Measurements from ENCODE around the gene HOXD9.
A peak's percentile ranks its signal among the peaks of the same experiment; 100 is the strongest.

The HOXD9 gene

GRCh38 chr2:176129813-176130146, 7.3 kb downstream of the HOXD9 start:
- ATAC-seq = peak; percentile 5; the same call in 2 of the 3 replicates
- no peak for TF ChIP-seq GLIS3 (CRISPR knock-in tag; IDR thresholded peaks at IDR 0.05)
- TF ChIP-seq ZNF8 (CRISPR knock-in tag; IDR thresholded peaks at IDR 0.05) = no peak
- TF ChIP-seq CSRNP3 (CRISPR knock-in tag; IDR thresholded peaks at IDR 0.05) = no peak
- no peak for TF ChIP-seq OSR1 (CRISPR knock-in tag; IDR thresholded peaks at IDR 0.05)
- TF ChIP-seq ZFP30 (CRISPR knock-in tag; IDR thresholded peaks at IDR 0.05) = no peak
- no peak for TF ChIP-seq RARB (CRISPR knock-in tag; IDR thresholded peaks at IDR 0.05)
- TF ChIP-seq SNAI2 (CRISPR knock-in tag; IDR thresholded peaks at IDR 0.05) = no peak
- TF ChIP-seq ARNTL (CRISPR knock-in tag; IDR thresholded peaks at IDR 0.05; ENCODE audit: borderline replicate concordance, low read depth) = no peak
- no peak for TF ChIP-seq ZNF565 (CRISPR knock-in tag; conservative IDR thresholded peaks at IDR 0.05; ENCODE audit: low read depth)
- TF ChIP-seq POU6F1 (CRISPR knock-in tag; IDR thresholded peaks at IDR 0.05; ENCODE audit: borderline replicate concordance, low read depth) = no peak
- TF ChIP-seq ZFP3 (CRISPR knock-in tag; IDR thresholded peaks at IDR 0.05) = no peak

GRCh38 chr2:176130147-176130956, 7.8 kb downstream of the HOXD9 start:
- peak; percentile 38 for ATAC-seq
- 0 out of 2 replicates have a peak, but pooled peaks have one; percentile 35 for TF ChIP-seq CSDC2 (CRISPR knock-in tag; IDR thresholded peaks at IDR 0.05)
- TF ChIP-seq TSHZ2 (CRISPR knock-in tag; IDR thresholded peaks at IDR 0.05) = no peak
- TF ChIP-seq PATZ1 (CRISPR knock-in tag; IDR thresholded peaks at IDR 0.05; ENCODE audit: borderline replicate concordance) = 0 out of 2 replicates have a peak, but pooled peaks have one; percentile 58

- no peak; the same call in 2 of the 3 replicates for ATAC-seq
- no peak for TF ChIP-seq TSHZ2 (CRISPR knock-in tag; IDR thresholded peaks at IDR 0.05)
- no peak for TF ChIP-seq ZFP30 (CRISPR knock-in tag; IDR thresholded peaks at IDR 0.05)
- no peak for TF ChIP-seq PPARA (CRISPR knock-in tag; IDR thresholded peaks at IDR 0.05; ENCODE audit: borderline replicate concordance)
- TF ChIP-seq SNAI2 (CRISPR knock-in tag; IDR thresholded peaks at IDR 0.05) = no peak
- TF ChIP-seq RARB (CRISPR knock-in tag; IDR thresholded peaks at IDR 0.05) = no peak
- TF ChIP-seq ARNTL (CRISPR knock-in tag; IDR thresholded peaks at IDR 0.05; ENCODE audit: borderline replicate concordance, low read depth) = no peak
- no peak for TF ChIP-seq TCF4 (CRISPR knock-in tag; IDR thresholded peaks at IDR 0.05; ENCODE audit: borderline replicate concordance)
Measured at GRCh38 chr2:176130957-176131847, 8.7 kb downstream of the HOXD9 start.
